Measurements from ENCODE around the gene INTS7. TPM values are rescaled to one million over a fixed set of nuclear protein-coding genes. Genes with fewer than 3 reads are reported as not detected.

INTS7 gene
- polyA plus RNA-seq, 1 donor (not counting 4 experiments of a cell fraction or from before 2014, with no cell fraction given), result 27.2 TPM

- Histone ChIP-seq H2AFZ (ENCODE audit: control insufficient read depth, low read length) (no peak overlapping the region), H3K36me3 (ENCODE audit: control insufficient read depth in 2 of 2, extremely low read depth in 1 of 2, insufficient read depth in 2 of 2, low read length in 2 of 2) (peaks cover 8 to 13% of the 10 kb centered on the region in 2 experiments), H3K27me3 (ENCODE audit: control insufficient read depth, extremely low read depth, insufficient read depth, low read length) (no peaks in the 10 kb centered on the region), H3K79me2 (ENCODE audit: control insufficient read depth, insufficient read depth, low read length) (no peaks in the 10 kb centered on the region), H3K4me3 (ENCODE audit: control insufficient read depth in 2 of 3, extremely low read depth in 1 of 3, insufficient read depth in 2 of 3, low read depth in 1 of 3, low read length in 3 of 3) (no peak overlapping the region), H3K4me2 (ENCODE audit: control insufficient read depth, extremely low read depth, insufficient read depth, low read depth, low read length) (no peak overlapping the region), H3K9me1 (ENCODE audit: control insufficient read depth, extremely low read depth, insufficient read depth, low read length) (no peaks in the 10 kb centered on the region), H3K27ac (ENCODE audit: control insufficient read depth, insufficient read depth, low read length) (no peak overlapping the region), H4K20me1 (ENCODE audit: control insufficient read depth, extremely low read depth, insufficient read depth, low read length) (no peaks in the 10 kb centered on the region), H3K9ac (ENCODE audit: control insufficient read depth, extremely low read depth, insufficient read depth, low read length) (no peak overlapping the region), H3K4me1 (ENCODE audit: control insufficient read depth, extremely low read depth, insufficient read depth, low read length) (no peaks in the 10 kb centered on the region), H3K9me3 (ENCODE audit: control insufficient read depth, low read depth, low read length) (no peaks in the 10 kb centered on the region)
- TF ChIP-seq CTCF (optimal IDR thresholded peaks at IDR 0.05 in 1 of 3, IDR thresholded peaks at IDR 0.05 in 1 of 3, conservative IDR thresholded peaks at IDR 0.05 in 1 of 3; ENCODE audit: extremely low read depth in 1 of 3, insufficient read depth in 2 of 3, low read length in 3 of 3) (no peak), EZH2 (IDR thresholded peaks at IDR 0.05; ENCODE audit: low read length) (no peak)
- dilution Hi-C loops (cut with MboI; ENCODE audit: extremely low pct_ligation_motif_present, low sequenced_read_pairs), result no loop called here
- DNase-seq (ENCODE audit: low read depth, low spot score), result no peak
- FAIRE-seq, result no peak
These were observed 25.8 kb downstream of the INTS7 start for GRCh38 chr1:212009561-212009960.

- H2AFZ ChIP-seq (ENCODE audit: control insufficient read depth, low read length), result no peak overlapping the region
- peaks cover 8 to 13% of the 10 kb centered on the region in 2 experiments for H3K36me3 ChIP-seq (ENCODE audit: control insufficient read depth in 2 of 2, extremely low read depth in 1 of 2, insufficient read depth in 2 of 2, low read length in 2 of 2)
- H3K9me1 ChIP-seq (ENCODE audit: control insufficient read depth, extremely low read depth, insufficient read depth, low read length), result no peaks in the 10 kb centered on the region
- no peaks in the 10 kb centered on the region for H3K27me3 ChIP-seq (ENCODE audit: control insufficient read depth, extremely low read depth, insufficient read depth, low read length)
- no peak for DNase-seq (ENCODE audit: low read depth, low spot score)
- FAIRE-seq, result peak; percentile 39
- no peak overlapping the region for H3K9ac ChIP-seq (ENCODE audit: control insufficient read depth, extremely low read depth, insufficient read depth, low read length)
- no peak overlapping the region for H3K4me2 ChIP-seq (ENCODE audit: control insufficient read depth, extremely low read depth, insufficient read depth, low read depth, low read length)
- no peaks in the 10 kb centered on the region for H3K79me2 ChIP-seq (ENCODE audit: control insufficient read depth, insufficient read depth, low read length)
- H3K9me3 ChIP-seq (ENCODE audit: control insufficient read depth, low read depth, low read length), result no peaks in the 10 kb centered on the region
- no peak overlapping the region for H3K4me3 ChIP-seq (ENCODE audit: control insufficient read depth in 2 of 3, extremely low read depth in 1 of 3, insufficient read depth in 2 of 3, low read depth in 1 of 3, low read length in 3 of 3)
- H3K4me1 ChIP-seq (ENCODE audit: control insufficient read depth, extremely low read depth, insufficient read depth, low read length), result no peaks in the 10 kb centered on the region
- dilution Hi-C loops (cut with MboI; ENCODE audit: extremely low pct_ligation_motif_present, low sequenced_read_pairs), result no loop called here
- no peak for TF ChIP-seq CTCF (optimal IDR thresholded peaks at IDR 0.05 in 1 of 3, IDR thresholded peaks at IDR 0.05 in 1 of 3, conservative IDR thresholded peaks at IDR 0.05 in 1 of 3; ENCODE audit: extremely low read depth in 1 of 3, insufficient read depth in 2 of 3, low read length in 3 of 3)
- no peaks in the 10 kb centered on the region for H4K20me1 ChIP-seq (ENCODE audit: control insufficient read depth, extremely low read depth, insufficient read depth, low read length)
- H3K27ac ChIP-seq (ENCODE audit: control insufficient read depth, insufficient read depth, low read length), result no peak overlapping the region
These were observed 27.5 kb downstream of the INTS7 start for GRCh38 chr1:212007886-212008285.
